Thymus (tissue), 11 donors: ENCODE measurements around the gene RGS6. TPM values are rescaled to one million over a fixed set of nuclear protein-coding genes. Genes with fewer than 3 reads are reported as not detected.

Experiments
- DNase-seq, 9 donors: peaks; one replicate each; pipeline ENCODE4 v3.0.0-alpha.2; 2013; ENCODE audit warnings: low spot score in 9 of 9, low read depth in 6 of 9, missing footprints in 1 of 9
- H3K27ac ChIP-seq, 2 donors: one replicate each; pipeline ENCODE4 v1.5.1; 2013; ENCODE audit warnings: control low read depth in 1 of 2, low read depth in 1 of 2, low read length in 1 of 2, mild to moderate bottlenecking in 1 of 2, moderate library complexity in 1 of 2
- H3K27me3 ChIP-seq, 2 donors: one replicate each; pipeline ENCODE4 v1.5.1; 2013; ENCODE audit warnings: low read length in 1 of 2; ENCODE audit not compliant: control insufficient read depth in 2 of 2, insufficient read depth in 1 of 2
- H3K36me3 ChIP-seq, 2 donors: one replicate each; pipeline ENCODE4 v1.5.1; 2013; ENCODE audit warnings: low read length in 1 of 2, mild to moderate bottlenecking in 1 of 2, moderate library complexity in 1 of 2; ENCODE audit not compliant: control insufficient read depth in 2 of 2, insufficient read depth in 2 of 2
- H3K4me1 ChIP-seq, 2 donors: one replicate each; pipeline ENCODE4 v1.5.1; 2013; ENCODE audit warnings: low read length in 2 of 2; ENCODE audit not compliant: control insufficient read depth in 2 of 2, insufficient read depth in 2 of 2
- H3K4me3 ChIP-seq, 2 donors: one replicate each; pipeline ENCODE4 v1.5.1; 2013; ENCODE audit warnings: low read length in 2 of 2, control low read depth in 1 of 2, mild to moderate bottlenecking in 1 of 2
- H3K9me3 ChIP-seq, 2 donors: one replicate each; pipeline ENCODE4 v1.5.1; 2013; ENCODE audit warnings: low read length in 1 of 2, mild to moderate bottlenecking in 1 of 2; ENCODE audit not compliant: control insufficient read depth in 2 of 2, insufficient read depth in 1 of 2
- WGBS: extraction: QIAGEN DNeasy Blood & Tissue Kit; methylation state at CpG from one replicate; pipeline ENCODE4 v1.1.7; 2013; 5-methylcytosine and 5-hydroxymethylcytosine counted together
- polyA plus RNA-seq: library from polyadenylated mRNA; stranded (reverse); fragments of 200-250 nt; gene quantifications from one replicate; pipeline ENCODE4 v1.2.3, GENCODE V29; 2013
- total RNA-seq: library from RNA; stranded (reverse); fragments of 120-200 nt; gene quantifications from one replicate; pipeline ENCODE4 v1.2.4, GENCODE V29; 2013
- donor health status: healthy.

Gene RGS6
- total and polyA plus RNA-seq, 2 donors = 0.28 to 0.80 TPM

- no peaks in the 10 kb centered on the region for H3K27me3 ChIP-seq
- WGBS = 97% methylated on average over 3 of the region's 3 CpGs
- H3K9me3 ChIP-seq = no peaks in the 10 kb centered on the region
- H3K4me1 ChIP-seq = peaks cover 0 to 3% of the 10 kb centered on the region in 2 donors
- H3K27ac ChIP-seq = no peak overlapping the region
- H3K36me3 ChIP-seq = no peaks in the 10 kb centered on the region
- no peak overlapping the region for H3K4me3 ChIP-seq
- no peak for DNase-seq
Observed at GRCh38 chr14:72404998-72405397, 472.8 kb downstream of the RGS6 start.

GRCh38 chr14:72408020-72408419 is 475.8 kb downstream of the RGS6 start:
- Histone ChIP-seq H3K36me3 (no peaks in the 10 kb centered on the region), H3K4me1 (no peaks in the 10 kb centered on the region), H3K9me3 (no peaks in the 10 kb centered on the region), H3K27ac (no peak overlapping the region), H3K27me3 (no peaks in the 10 kb centered on the region), H3K4me3 (no peak overlapping the region)
- WGBS = 54% methylated on average over 3 of the region's 3 CpGs
- DNase-seq = no peak

- no peaks in the 10 kb centered on the region for H3K4me1 ChIP-seq
- H3K9me3 ChIP-seq = no peaks in the 10 kb centered on the region
- no peak overlapping the region for H3K27ac ChIP-seq
- H3K27me3 ChIP-seq = no peaks in the 10 kb centered on the region
- H3K4me3 ChIP-seq = no peak overlapping the region
- H3K36me3 ChIP-seq = no peaks in the 10 kb centered on the region
- WGBS = 97% methylated on average over 3 of the region's 3 CpGs
- DNase-seq = no peak
Observed at GRCh38 chr14:72409047-72409446, 476.8 kb downstream of the RGS6 start.

GRCh38 chr14:72416081-72416849 is 484.0 kb downstream of the RGS6 start:
- Histone ChIP-seq H3K9me3 (peaks cover 0 to 8% of the 10 kb centered on the region in 2 donors), H3K27me3 (no peaks in the 10 kb centered on the region), H3K4me3 (no peak overlapping the region), H3K27ac (no peak overlapping the region), H3K4me1 (no peaks in the 10 kb centered on the region), H3K36me3 (no peaks in the 10 kb centered on the region)
- 100% methylated on average over 2 of the region's 2 CpGs for WGBS
- DNase-seq = no peak

GRCh38 chr14:72416892-72417291 is 484.7 kb downstream of the RGS6 start:
- no peak overlapping the region for H3K27ac ChIP-seq
- H3K4me3 ChIP-seq = no peak overlapping the region
- no peaks in the 10 kb centered on the region for H3K4me1 ChIP-seq
- no peaks in the 10 kb centered on the region for H3K27me3 ChIP-seq
- H3K36me3 ChIP-seq = no peaks in the 10 kb centered on the region
- no peak for DNase-seq
- peaks cover 0 to 8% of the 10 kb centered on the region in 2 donors for H3K9me3 ChIP-seq
- 86% methylated on average over 7 of the region's 7 CpGs for WGBS

- WGBS = 99% methylated on average over 3 of the region's 3 CpGs
- Histone ChIP-seq H3K9me3 (peaks cover 0 to 8% of the 10 kb centered on the region in 2 donors), H3K27ac (no peak overlapping the region), H3K27me3 (no peaks in the 10 kb centered on the region), H3K4me3 (no peak overlapping the region), H3K4me1 (no peaks in the 10 kb centered on the region), H3K36me3 (no peaks in the 10 kb centered on the region)
- no peak for DNase-seq
Observed at GRCh38 chr14:72418806-72419205, 486.6 kb downstream of the RGS6 start.

GRCh38 chr14:72419226-72419775 is 487.1 kb downstream of the RGS6 start:
- Histone ChIP-seq H3K4me1 (no peaks in the 10 kb centered on the region), H3K27me3 (no peaks in the 10 kb centered on the region), H3K4me3 (no peak overlapping the region), H3K36me3 (no peaks in the 10 kb centered on the region), H3K9me3 (peaks cover 0 to 8% of the 10 kb centered on the region in 2 donors), H3K27ac (no peak overlapping the region)
- 97% methylated on average over 6 of the region's 6 CpGs for WGBS
- no peak for DNase-seq

- Histone ChIP-seq H3K9me3 (no peaks in the 10 kb centered on the region), H3K4me3 (no peak overlapping the region), H3K27me3 (no peaks in the 10 kb centered on the region), H3K4me1 (no peaks in the 10 kb centered on the region), H3K27ac (no peak overlapping the region), H3K36me3 (no peaks in the 10 kb centered on the region)
- WGBS = 38% methylated on average over 17 of the region's 17 CpGs
- peak in 5 of 9 donors; percentile 29 to 68 (median 50) for DNase-seq
Observed at GRCh38 chr14:72420749-72421474, 488.7 kb downstream of the RGS6 start.

- Histone ChIP-seq H3K4me1 (no peaks in the 10 kb centered on the region), H3K9me3 (no peaks in the 10 kb centered on the region), H3K27ac (no peak overlapping the region), H3K27me3 (no peaks in the 10 kb centered on the region), H3K36me3 (no peaks in the 10 kb centered on the region), H3K4me3 (no peak overlapping the region)
- WGBS = 93% methylated on average over 1 of the region's 1 CpG
- DNase-seq = no peak
Observed at GRCh38 chr14:72423957-72424356, 491.7 kb downstream of the RGS6 start.
